Loucy (cell line): ENCODE measurements around the gene CSPG4.

Experiments
- H2AFZ ChIP-seq: fragments of 200-600 bp; sonication (generic); 2 replicates; pipeline ENCODE4 v1.6.0; 2016; ENCODE audit warnings: antibody characterized with exemption, mild to moderate bottlenecking, low read length, moderate library complexity
- H3F3A ChIP-seq: fragments of 200-600 bp; 2 replicates; pipeline ENCODE4 v1.6.0; 2016; ENCODE audit warnings: antibody characterized with exemption, low read depth, mild to moderate bottlenecking
- H3K27me3 ChIP-seq: fragments of 200-600 bp; sonication (generic); 2 replicates; pipeline ENCODE4 v1.6.1; 2014; ENCODE audit warnings: low read length, mild to moderate bottlenecking; ENCODE audit not compliant: insufficient read depth, poor library complexity, severe bottlenecking
- H3K36me3 ChIP-seq: fragments of 200-600 bp; sonication (generic); 2 replicates; pipeline ENCODE4 v1.6.1; 2016; ENCODE audit warnings: low read length; ENCODE audit not compliant: insufficient read depth
- H3K4me1 ChIP-seq: fragments of 200-600 bp; sonication (generic); 2 replicates; pipeline ENCODE4 v1.5.1; 2014; ENCODE audit warnings: low read length, mild to moderate bottlenecking; ENCODE audit not compliant: insufficient read depth, poor library complexity, severe bottlenecking
- H3K4me2 ChIP-seq: fragments of 200-600 bp; sonication (generic); 2 replicates; pipeline ENCODE4 v1.6.0; 2014; ENCODE audit warnings: antibody characterized with exemption, low read length, low read depth, mild to moderate bottlenecking; ENCODE audit not compliant: poor library complexity, severe bottlenecking
- H3K4me3 ChIP-seq: fragments of 200-600 bp; sonication (generic); 2 replicates; pipeline ENCODE4 v1.5.1; 2014; ENCODE audit warnings: low read length, mild to moderate bottlenecking, mixed read lengths; ENCODE audit not compliant: poor library complexity, severe bottlenecking
- H3K79me2 ChIP-seq: fragments of 200-600 bp; sonication (generic); 2 replicates; pipeline ENCODE4 v1.6.1; 2014; ENCODE audit warnings: low read length; ENCODE audit not compliant: insufficient read depth
- H3K9ac ChIP-seq: fragments of 200-600 bp; sonication (generic); 2 replicates; pipeline ENCODE4 v1.6.0; 2014; ENCODE audit warnings: mild to moderate bottlenecking, low read depth, low read length, moderate library complexity; ENCODE audit not compliant: poor library complexity, severe bottlenecking
- H3K9me2 ChIP-seq: fragments of 200-600 bp; sonication (generic); replicated peaks from 2 replicates; pipeline ENCODE4 v1.6.1; 2016; ENCODE audit warnings: low read depth, low read length, mixed read lengths
- H3K9me3 ChIP-seq: fragments of 200-600 bp; sonication (generic); 2 replicates; pipeline ENCODE4 v1.6.1; 2014; ENCODE audit warnings: mild to moderate bottlenecking, antibody characterized with exemption, low read length, low read depth; ENCODE audit not compliant: insufficient read depth
- H4K20me1 ChIP-seq: fragments of 200-600 bp; sonication (generic); 2 replicates; pipeline ENCODE4 v1.6.0; 2014; ENCODE audit warnings: antibody characterized with exemption, low read length, mild to moderate bottlenecking; ENCODE audit not compliant: insufficient read depth, poor library complexity, severe bottlenecking
- CTCF ChIP-seq: fragments of 200-600 bp; sonication (generic); conservative IDR thresholded peaks from 2 replicates; pipeline ENCODE4 v1.5.1; 2014; ENCODE audit warnings: mild to moderate bottlenecking, antibody characterized with exemption, low read length
- EZH2phosphoT487 ChIP-seq: fragments of 200-600 bp; IDR thresholded peaks from 2 replicates; pipeline ENCODE4 v1.6.1; 2018; ENCODE audit warnings: antibody characterized with exemption, mild to moderate bottlenecking, moderate library complexity, borderline replicate concordance

CSPG4 gene

GRCh38 chr15:75661756-75662140 is 50.9 kb downstream of the CSPG4 start:
- no peaks in the 10 kb centered on the region for H3K9me3 ChIP-seq
- no peaks in the 10 kb centered on the region for H3K79me2 ChIP-seq
- no peaks in the 10 kb centered on the region for H3K36me3 ChIP-seq
- no peak overlapping the region for H3K4me2 ChIP-seq
- no peak overlapping the region for H2AFZ ChIP-seq
- TF ChIP-seq CTCF (no peak), EZH2phosphoT487 (no peak)
- no peak overlapping the region for H3K9ac ChIP-seq
- no peaks in the 10 kb centered on the region for H3F3A ChIP-seq
- no peaks in the 10 kb centered on the region for H3K27me3 ChIP-seq
- no peaks in the 10 kb centered on the region for H4K20me1 ChIP-seq
- H3K4me3 ChIP-seq, result no peak overlapping the region
- H3K4me1 ChIP-seq, result no peaks in the 10 kb centered on the region
- H3K9me2 ChIP-seq, result no peaks in the 10 kb centered on the region

GRCh38 chr15:75661100-75661755 is 51.4 kb downstream of the CSPG4 start:
- no peaks in the 10 kb centered on the region for H3K4me1 ChIP-seq
- TF ChIP-seq EZH2phosphoT487 (no peak), CTCF (no peak)

GRCh38 chr15:75659928-75660645 is 52.6 kb downstream of the CSPG4 start:
- Histone ChIP-seq H3K9me2 (no peaks in the 10 kb centered on the region), H3K27me3 (no peaks in the 10 kb centered on the region), H3K4me3 (no peak overlapping the region), H3K4me1 (peaks cover under 1% of the 10 kb centered on the region), H3K79me2 (no peaks in the 10 kb centered on the region), H4K20me1 (no peaks in the 10 kb centered on the region), H3F3A (no peaks in the 10 kb centered on the region), H3K4me2 (no peak overlapping the region), H3K36me3 (no peaks in the 10 kb centered on the region), H3K9ac (no peak overlapping the region), H3K9me3 (no peaks in the 10 kb centered on the region), H2AFZ (no peak overlapping the region)
- no peak for TF ChIP-seq EZH2phosphoT487
- TF ChIP-seq CTCF, result no peak

More at GRCh38 chr15:75661100-75661755, 51.4 kb downstream of the CSPG4 start:
- Histone ChIP-seq H3K4me3 (no peak overlapping the region), H3K4me2 (no peak overlapping the region), H3F3A (no peaks in the 10 kb centered on the region), H3K36me3 (no peaks in the 10 kb centered on the region), H4K20me1 (no peaks in the 10 kb centered on the region), H3K9me2 (no peaks in the 10 kb centered on the region), H3K9ac (no peak overlapping the region), H2AFZ (no peak overlapping the region), H3K9me3 (no peaks in the 10 kb centered on the region), H3K79me2 (no peaks in the 10 kb centered on the region), H3K27me3 (no peaks in the 10 kb centered on the region)
